Ovary (tissue), 3 donors: ENCODE measurements around the gene CHRM3.
"Not testable (repeated sequence)": the region's sequence is repeated elsewhere in the genome, so short reads cannot be mapped to it uniquely, and the experiment has no call there.

Experiments used
- EP300 ChIP-seq: sonication (generic); formaldehyde crosslinking; IDR thresholded peaks from one replicate; pipeline ENCODE4 v1.6.1; 2017; ENCODE audit warnings: antibody characterized with exemption
- POLR2A ChIP-seq: fragments of 450-650 bp; IDR thresholded peaks from one replicate; pipeline ENCODE4 v1.6.1; 2017; ENCODE audit warnings: antibody characterized with exemption, mild to moderate bottlenecking, moderate library complexity
- TF ChIP-seq, protein P1 (sequence below), 3 donors: fragments of 450-650 bp in 2 of 3; fragments of 200-600 bp in 1 of 3; IDR thresholded peaks; one replicate each; pipeline versions ENCODE4 v1.5.1 to v1.8.0; 2016 to 2022; ENCODE audit warnings: antibody characterized with exemption in 3 of 3, mild to moderate bottlenecking in 1 of 3
- donor health status: DM: no; HTN: no; CAD: no.

DNA sequence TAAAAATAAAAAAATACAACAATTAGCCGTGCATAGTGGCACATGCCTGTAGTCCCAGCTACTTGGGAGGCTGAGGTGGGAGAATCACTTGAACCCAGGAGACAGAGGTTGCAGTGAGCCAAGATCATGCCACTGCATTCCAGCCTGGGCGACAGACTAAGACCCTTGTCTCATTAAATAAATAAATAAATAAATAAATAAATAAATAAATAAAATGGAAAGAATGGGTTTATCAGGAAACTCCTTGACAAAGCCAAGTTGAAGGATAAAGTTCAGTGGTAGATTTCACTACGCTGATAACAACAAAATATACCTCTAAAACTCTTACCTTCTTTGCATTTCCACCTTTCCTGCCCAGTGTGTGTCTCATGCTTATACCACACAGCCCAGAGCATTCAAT lies 15.5 kb upstream of the CHRM3 start:
- TF ChIP-seq, protein P1, sequence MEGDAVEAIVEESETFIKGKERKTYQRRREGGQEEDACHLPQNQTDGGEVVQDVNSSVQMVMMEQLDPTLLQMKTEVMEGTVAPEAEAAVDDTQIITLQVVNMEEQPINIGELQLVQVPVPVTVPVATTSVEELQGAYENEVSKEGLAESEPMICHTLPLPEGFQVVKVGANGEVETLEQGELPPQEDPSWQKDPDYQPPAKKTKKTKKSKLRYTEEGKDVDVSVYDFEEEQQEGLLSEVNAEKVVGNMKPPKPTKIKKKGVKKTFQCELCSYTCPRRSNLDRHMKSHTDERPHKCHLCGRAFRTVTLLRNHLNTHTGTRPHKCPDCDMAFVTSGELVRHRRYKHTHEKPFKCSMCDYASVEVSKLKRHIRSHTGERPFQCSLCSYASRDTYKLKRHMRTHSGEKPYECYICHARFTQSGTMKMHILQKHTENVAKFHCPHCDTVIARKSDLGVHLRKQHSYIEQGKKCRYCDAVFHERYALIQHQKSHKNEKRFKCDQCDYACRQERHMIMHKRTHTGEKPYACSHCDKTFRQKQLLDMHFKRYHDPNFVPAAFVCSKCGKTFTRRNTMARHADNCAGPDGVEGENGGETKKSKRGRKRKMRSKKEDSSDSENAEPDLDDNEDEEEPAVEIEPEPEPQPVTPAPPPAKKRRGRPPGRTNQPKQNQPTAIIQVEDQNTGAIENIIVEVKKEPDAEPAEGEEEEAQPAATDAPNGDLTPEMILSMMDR (IDR thresholded peaks at IDR 0.05) = not testable (repeated sequence)
- not testable (repeated sequence) for TF ChIP-seq POLR2A, EP300
